ENCODE data around the gene KRTAP10-3. TPM values are rescaled to one million over a fixed set of nuclear protein-coding genes. Genes with fewer than 3 reads are reported as not detected.

Gene KRTAP10-3
- total RNA-seq, 1 experiment from 2014 or later = not detected

GRCh38 chr21:44585892-44586291 lies 27.3 kb upstream of the KRTAP10-3 start:
- ChIA-PET RAD21 (ENCODE audit: low non-redundant PET in 1 of 2, low total read pairs in 2 of 2, uncharacterized antibody in 2 of 2, unreplicated experiment in 2 of 2) (no interaction called here), POLR2A (no interaction called here), CTCF (no interaction called here)
- no peak overlapping the region for H3K4me3 ChIP-seq (replicated peaks in 1 of 2; ENCODE audit: low read depth in 1 of 2, low read length in 2 of 2)
- intact Hi-C loops (cut with micrococcal nuclease) = no loop called here
- H3K36me3 ChIP-seq (ENCODE audit: control insufficient read depth in 1 of 2, insufficient read depth in 2 of 2, low read length in 2 of 2) = no peaks in the 10 kb centered on the region
- no peaks in the 10 kb centered on the region for H3K4me1 ChIP-seq (ENCODE audit: control insufficient read depth in 1 of 2, insufficient read depth in 2 of 2, low read length in 2 of 2)
- no TSS peak for BruUV-seq (replicated peaks)
- H2AFZ ChIP-seq (ENCODE audit: low read depth, low read length, poor library complexity, severe bottlenecking) = no peak overlapping the region
- no peaks in the 10 kb centered on the region for H3K9me3 ChIP-seq (ENCODE audit: control insufficient read depth in 1 of 2, insufficient read depth in 1 of 2, low read depth in 1 of 2, low read length in 2 of 2)
- no peak for TF ChIP-seq SRF (IDR thresholded peaks at IDR 0.05; ENCODE audit: low read depth)
- no peak for TF ChIP-seq YY1 (IDR thresholded peaks at IDR 0.05; ENCODE audit: extremely low read depth, insufficient replicate concordance, low read depth, low read length)
- TF ChIP-seq ZBTB33 (IDR thresholded peaks at IDR 0.05; ENCODE audit: extremely low read depth, insufficient replicate concordance, low read length) = no peak
- no peak for TF ChIP-seq CTCF (IDR thresholded peaks at IDR 0.05 in 2 of 3, conservative IDR thresholded peaks at IDR 0.05 in 1 of 3; ENCODE audit: borderline replicate concordance in 1 of 3, insufficient read depth in 1 of 3, low read depth in 2 of 3, low read length in 2 of 3)
- TF ChIP-seq EZH2phosphoT487 (IDR thresholded peaks at IDR 0.05; ENCODE audit: borderline replicate concordance) = no peak
- no peak for TF ChIP-seq REST (IDR thresholded peaks at IDR 0.05; ENCODE audit: low read depth)
- TF ChIP-seq POLR2AphosphoS5 (IDR thresholded peaks at IDR 0.05; ENCODE audit: low read depth, low read length) = no peak
- peaks cover 25% of the 10 kb centered on the region for H3K27me3 ChIP-seq (ENCODE audit: insufficient read depth, low read length)
- no peaks in the 10 kb centered on the region for H3K79me2 ChIP-seq (ENCODE audit: insufficient read depth, low read length)
- DNase-seq (ENCODE audit: low read depth, low spot score) = no peak
- H3K9me2 ChIP-seq (ENCODE audit: insufficient read depth) = no peaks in the 10 kb centered on the region
- no peak for ATAC-seq
- H3K9ac ChIP-seq (ENCODE audit: low read length) = no peak overlapping the region
- no peaks in the 10 kb centered on the region for H4K20me1 ChIP-seq (ENCODE audit: insufficient read depth)
- no peak overlapping the region for H3K4me2 ChIP-seq (ENCODE audit: low read length)
- H3K27ac ChIP-seq (ENCODE audit: low read depth, low read length) = no peak overlapping the region
